Activated T-helper 17 cell treated with anti-CD3 and anti-CD28 coated beads, Interleukin-2, amount 50 U/mL, for 72 hours (primary cell): ENCODE data around the gene CD84. TPM values are rescaled to one million over a fixed set of nuclear protein-coding genes. Genes with fewer than 3 reads are reported as not detected.
A peak's percentile ranks its signal among the peaks of the same experiment; 100 is the strongest.

Experiments used
- ATAC-seq: fragments of 150-1000 bp; cut with Tn5 transposase; replicated peaks from 2 replicates; pipeline ENCODE4 v1.10.0; 2021; ENCODE audit warnings: mild to moderate bottlenecking, moderate library complexity
- H3K27ac Mint-ChIP-seq: one replicate; pipeline ENCODE4 v1.8.0; 2022; ENCODE audit warnings: mixed read lengths
- H3K27me3 Mint-ChIP-seq: one replicate; pipeline ENCODE4 v1.8.0; 2022; ENCODE audit warnings: mixed read lengths
- H3K36me3 Mint-ChIP-seq: one replicate; pipeline ENCODE4 v1.8.0; 2022; ENCODE audit warnings: low read depth, mild to moderate bottlenecking, mixed read lengths
- H3K4me1 Mint-ChIP-seq: one replicate; pipeline ENCODE4 v1.8.0; 2022; ENCODE audit warnings: mixed read lengths
- H3K4me3 Mint-ChIP-seq: one replicate; pipeline ENCODE4 v1.8.0; 2022; ENCODE audit warnings: mild to moderate bottlenecking, mixed read lengths
- H3K9me3 Mint-ChIP-seq: one replicate; pipeline ENCODE4 v1.8.0; 2022; ENCODE audit warnings: mixed read lengths
- total RNA-seq, 2 donors: library from RNA; stranded (reverse); gene quantifications; one replicate each; pipeline ENCODE4 v1.2.3, GENCODE V29; 2022

The CD84 gene
- total RNA-seq, 2 donors from 2014 or later = 15.7 to 37.3 TPM

DNA sequence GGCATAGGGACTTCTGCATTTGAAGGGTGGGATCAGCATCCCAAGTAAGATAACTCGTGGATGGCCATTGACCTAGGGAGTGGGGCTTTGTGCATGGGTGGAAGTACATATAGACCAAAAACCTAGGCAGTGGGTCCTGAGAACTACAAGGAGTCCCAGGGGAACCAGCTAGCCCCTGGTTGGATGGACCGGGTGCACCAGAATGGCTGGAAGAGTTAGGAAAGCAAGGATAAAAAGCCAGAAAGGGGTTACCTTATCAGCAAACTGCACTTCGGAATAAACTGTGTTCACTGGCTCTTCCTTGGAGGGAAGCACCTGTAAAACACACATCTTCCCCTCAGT lies 29.7 kb downstream of the CD84 start:
- Mint-ChIP-seq H3K4me1 (peaks cover 16% of the 10 kb centered on the region), H3K27ac (no peak overlapping the region), H3K27me3 (no peaks in the 10 kb centered on the region), H3K36me3 (peaks cover 76% of the 10 kb centered on the region), H3K4me3 (no peak overlapping the region), H3K9me3 (no peaks in the 10 kb centered on the region)
- no peak for ATAC-seq

DNA sequence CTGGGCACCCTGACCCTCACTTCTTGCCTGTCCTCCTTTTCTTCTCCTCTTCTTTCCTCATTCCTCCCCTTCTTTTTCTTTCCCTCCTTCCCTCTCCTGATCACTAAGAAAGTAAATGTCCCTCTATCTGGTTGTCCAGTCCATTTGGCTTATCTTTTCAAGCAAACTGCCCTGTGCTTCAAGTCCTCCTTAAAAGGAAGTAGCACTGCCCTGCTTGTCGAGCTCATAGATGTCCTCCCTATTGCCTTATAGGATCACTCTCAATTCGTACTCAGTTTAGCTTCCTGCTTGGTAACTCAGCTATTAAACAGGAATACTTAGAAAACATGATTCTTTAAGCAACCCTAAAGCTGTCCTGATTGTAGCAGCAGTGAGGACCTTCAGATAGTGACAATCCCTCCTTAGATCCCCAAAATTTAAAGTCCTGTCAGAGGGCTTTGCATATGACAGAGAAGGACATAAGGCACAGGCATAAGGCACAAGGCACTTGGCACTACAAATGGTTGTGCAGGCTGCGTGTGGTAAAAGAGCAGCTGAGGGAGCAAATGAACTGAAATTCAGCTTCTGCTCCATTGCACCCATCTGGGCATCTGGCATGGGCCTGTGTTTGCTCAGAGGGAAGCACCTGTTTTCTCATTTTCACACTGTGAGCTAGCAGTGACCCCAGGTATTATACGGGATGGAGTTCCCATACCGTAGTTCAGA lies 30.2 kb downstream of the CD84 start:
- no peak for ATAC-seq
- Mint-ChIP-seq H3K27me3 (no peaks in the 10 kb centered on the region), H3K9me3 (no peaks in the 10 kb centered on the region), H3K27ac (peak overlapping the region; percentile 39), H3K36me3 (peaks cover 72% of the 10 kb centered on the region), H3K4me3 (no peak overlapping the region), H3K4me1 (peaks cover 17% of the 10 kb centered on the region)

DNA sequence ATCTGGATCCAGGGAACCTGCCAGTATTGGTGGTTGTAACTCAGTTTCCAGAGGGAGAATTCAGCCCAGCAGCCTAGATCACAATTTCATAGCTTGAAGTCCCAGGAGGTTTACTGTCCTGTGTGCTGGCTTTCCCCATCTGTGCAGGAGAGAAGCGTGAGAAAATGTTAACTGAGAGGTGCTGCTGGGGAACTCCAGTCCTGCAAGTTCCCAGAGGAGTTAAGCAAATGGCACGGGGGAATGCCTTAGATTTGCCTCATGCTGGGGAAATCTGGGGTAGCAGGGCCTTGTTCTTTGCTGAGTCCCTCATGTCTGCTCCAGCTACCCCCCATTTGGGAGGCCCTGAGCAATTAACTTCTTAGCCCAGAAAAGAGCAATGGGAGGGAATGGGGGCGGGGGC lies 31.1 kb downstream of the CD84 start:
- Mint-ChIP-seq H3K27me3 (no peaks in the 10 kb centered on the region), H3K9me3 (no peaks in the 10 kb centered on the region), H3K27ac (no peak overlapping the region), H3K4me1 (peaks cover 17% of the 10 kb centered on the region), H3K4me3 (no peak overlapping the region), H3K36me3 (peaks cover 63% of the 10 kb centered on the region)
- ATAC-seq = no peak

DNA sequence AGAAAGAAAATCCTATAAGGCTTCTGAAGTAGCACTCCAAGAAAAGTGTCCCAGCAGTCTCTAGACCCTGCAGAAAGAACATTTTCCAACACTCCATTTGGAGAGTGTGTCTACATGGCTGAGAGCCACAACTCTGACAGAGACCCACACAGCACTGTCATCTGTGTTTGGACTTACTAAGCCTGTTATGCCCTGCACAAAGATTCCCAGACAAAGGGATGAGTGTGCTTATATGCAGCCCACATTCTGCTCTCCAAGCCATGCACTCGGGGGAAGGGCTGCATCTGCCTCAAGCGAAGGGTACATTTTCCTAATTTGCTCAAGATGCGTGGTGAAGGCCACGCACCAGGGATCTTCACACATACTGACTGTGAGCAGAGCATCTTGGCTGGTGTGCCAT lies 31.9 kb downstream of the CD84 start:
- peaks cover 55% of the 10 kb centered on the region for H3K36me3 Mint-ChIP-seq
- peak overlapping the region; percentile 21 for H3K27ac Mint-ChIP-seq
- no peaks in the 10 kb centered on the region for H3K27me3 Mint-ChIP-seq
- H3K4me1 Mint-ChIP-seq = peaks cover 15% of the 10 kb centered on the region
- no peaks in the 10 kb centered on the region for H3K9me3 Mint-ChIP-seq
- no peak for ATAC-seq
- no peak overlapping the region for H3K4me3 Mint-ChIP-seq

DNA sequence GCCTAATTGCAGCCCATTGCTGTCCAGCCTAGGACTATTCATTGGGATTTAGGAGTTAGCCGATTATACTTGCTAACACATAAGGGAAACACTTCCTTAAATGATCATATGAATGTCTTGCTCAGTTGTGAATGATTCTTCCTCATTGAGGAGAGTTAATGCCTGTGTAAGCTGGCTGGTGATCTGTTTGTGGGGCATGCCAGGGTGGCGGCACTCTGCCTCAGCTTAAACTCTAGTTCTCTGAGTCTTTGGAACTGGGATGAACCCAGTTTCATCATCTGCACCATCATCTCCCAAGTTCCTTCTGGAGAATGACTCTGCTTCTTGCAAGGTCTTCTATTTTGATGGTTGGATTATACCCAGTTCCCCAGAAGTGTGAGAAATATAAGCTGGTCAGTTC lies 32.4 kb downstream of the CD84 start:
- no peak for ATAC-seq
- peaks cover 50% of the 10 kb centered on the region for H3K36me3 Mint-ChIP-seq

DNA sequence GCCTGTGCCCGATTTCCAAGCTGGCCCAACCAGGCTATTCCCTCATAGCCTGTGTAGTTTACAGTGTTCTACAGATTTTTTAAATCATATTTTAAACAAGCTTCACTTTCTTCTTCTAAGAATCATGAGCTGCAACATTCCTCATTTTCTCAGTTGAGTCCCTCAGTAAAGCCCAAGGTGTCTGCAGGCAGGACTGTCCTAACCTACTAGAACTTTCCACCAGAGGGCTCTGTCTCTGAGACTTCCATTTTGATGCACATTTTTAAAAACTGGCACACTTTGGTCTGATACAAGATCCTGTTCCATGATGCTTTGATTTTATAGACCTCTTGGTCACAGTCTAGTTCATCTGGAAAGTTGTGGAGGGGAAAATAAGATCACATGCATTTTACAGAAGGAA lies 34.6 kb downstream of the CD84 start:
- H3K4me3 Mint-ChIP-seq = peak overlapping the region; percentile 27
- H3K4me1 Mint-ChIP-seq = peaks cover 29% of the 10 kb centered on the region
- no peaks in the 10 kb centered on the region for H3K9me3 Mint-ChIP-seq
- peaks cover 37% of the 10 kb centered on the region for H3K36me3 Mint-ChIP-seq
- peak overlapping the region; percentile 69 for H3K27ac Mint-ChIP-seq
- ATAC-seq = peak; percentile 49
- no peaks in the 10 kb centered on the region for H3K27me3 Mint-ChIP-seq

More for the DNA sequence above, 32.4 kb downstream of the CD84 start:
- peak overlapping the region; percentile 21 for H3K27ac Mint-ChIP-seq
- peaks cover 18% of the 10 kb centered on the region for H3K4me1 Mint-ChIP-seq
- no peaks in the 10 kb centered on the region for H3K9me3 Mint-ChIP-seq
- no peak overlapping the region for H3K4me3 Mint-ChIP-seq
- H3K27me3 Mint-ChIP-seq = no peaks in the 10 kb centered on the region

DNA sequence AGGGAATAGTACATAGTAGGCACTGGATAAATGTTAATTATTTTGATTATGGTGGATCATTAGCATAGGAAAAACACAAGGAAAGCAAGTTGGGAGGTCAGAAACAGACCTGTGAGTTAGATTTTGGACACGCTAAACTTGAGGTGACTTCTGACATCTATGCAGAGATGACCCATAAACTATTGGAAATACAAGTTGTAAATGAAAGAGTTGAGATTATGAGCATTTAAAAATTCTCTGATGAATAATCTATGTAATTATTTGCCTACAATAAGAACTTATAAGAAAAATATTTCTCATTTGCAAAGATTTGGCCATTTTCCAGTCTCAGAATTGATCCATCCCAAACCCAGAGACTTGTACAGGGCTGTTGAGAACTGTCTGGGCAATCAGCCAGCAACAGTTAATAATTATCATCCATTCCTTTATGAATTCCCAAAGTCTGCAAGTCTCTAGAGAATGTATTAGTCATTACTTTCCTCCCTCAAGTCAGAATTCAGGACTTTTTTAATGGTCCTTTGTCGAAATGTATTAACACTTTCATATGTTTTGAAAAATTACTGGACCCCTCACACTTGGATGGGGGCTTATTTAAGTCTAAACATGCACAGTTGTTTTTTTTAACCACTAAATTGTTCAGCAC lies 36.9 kb downstream of the CD84 start:
- no peak for ATAC-seq
- Mint-ChIP-seq H3K36me3 (peaks cover 15% of the 10 kb centered on the region), H3K27me3 (no peaks in the 10 kb centered on the region), H3K9me3 (no peaks in the 10 kb centered on the region), H3K4me1 (peaks cover 36% of the 10 kb centered on the region), H3K4me3 (peak overlapping the region; percentile 77), H3K27ac (peak overlapping the region; percentile 93)

DNA sequence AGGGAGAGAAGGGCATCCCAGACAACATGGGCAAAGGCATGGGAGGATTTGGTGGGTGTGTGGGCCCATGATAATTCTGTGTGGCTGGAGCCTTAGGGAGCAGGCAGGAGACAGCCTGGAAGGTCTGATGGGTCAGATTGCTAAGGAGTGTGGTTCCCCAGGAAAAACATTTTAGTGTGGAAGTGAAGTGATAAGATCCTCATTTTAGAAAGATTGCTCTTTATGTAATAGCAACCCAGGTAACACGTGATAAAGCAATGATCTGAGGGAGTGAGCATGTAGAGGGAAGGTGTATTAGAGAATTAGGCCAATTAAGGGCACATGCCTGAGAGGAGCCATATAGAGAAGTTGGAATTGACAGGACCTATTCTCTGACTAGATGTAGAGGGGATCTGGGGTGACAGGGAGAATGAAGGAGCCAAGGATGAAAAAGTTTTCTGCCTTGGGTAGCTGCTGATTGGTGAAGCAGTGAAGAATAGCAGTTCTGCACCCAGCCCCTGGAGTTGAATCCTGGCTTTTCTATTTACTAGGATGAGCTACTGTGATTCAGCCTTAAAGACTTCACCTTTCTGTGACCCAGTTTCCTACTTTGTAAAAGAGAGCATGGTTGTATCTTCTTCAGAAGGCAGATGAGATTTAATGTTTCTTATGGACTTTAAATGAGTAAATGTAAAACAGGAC lies 37.5 kb downstream of the CD84 start:
- H3K27me3 Mint-ChIP-seq = no peaks in the 10 kb centered on the region

DNA sequence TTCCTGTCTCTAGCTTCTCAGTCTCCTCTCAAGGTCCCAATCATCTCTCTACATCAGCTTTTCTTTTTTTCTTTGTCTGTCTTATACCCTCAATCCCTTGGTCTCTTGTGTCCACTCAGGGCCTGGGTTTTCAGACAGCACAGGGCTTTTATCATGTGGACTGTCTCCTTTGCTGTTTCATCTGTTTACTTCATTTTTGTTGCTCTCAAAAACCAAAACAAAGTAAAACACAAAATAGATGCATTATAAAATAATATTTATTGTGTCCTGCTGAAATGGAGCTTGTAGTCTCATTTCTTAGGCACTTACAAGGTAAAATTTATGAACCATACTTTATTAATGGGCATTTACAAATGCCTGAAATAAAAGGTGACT lies 38.5 kb downstream of the CD84 start:
- Mint-ChIP-seq H3K27ac (peak overlapping the region; percentile 93), H3K27me3 (no peaks in the 10 kb centered on the region), H3K4me1 (peaks cover 36% of the 10 kb centered on the region), H3K36me3 (no peaks in the 10 kb centered on the region), H3K9me3 (peaks cover 4% of the 10 kb centered on the region), H3K4me3 (peak overlapping the region; percentile 77)
- no peak for ATAC-seq

More for the DNA sequence above, 37.5 kb downstream of the CD84 start:
- peaks cover 8% of the 10 kb centered on the region for H3K36me3 Mint-ChIP-seq
- peaks cover 36% of the 10 kb centered on the region for H3K4me1 Mint-ChIP-seq
- peak overlapping the region; percentile 93 for H3K27ac Mint-ChIP-seq
- no peaks in the 10 kb centered on the region for H3K9me3 Mint-ChIP-seq
- peak overlapping the region; percentile 77 for H3K4me3 Mint-ChIP-seq
- ATAC-seq = no peak

DNA sequence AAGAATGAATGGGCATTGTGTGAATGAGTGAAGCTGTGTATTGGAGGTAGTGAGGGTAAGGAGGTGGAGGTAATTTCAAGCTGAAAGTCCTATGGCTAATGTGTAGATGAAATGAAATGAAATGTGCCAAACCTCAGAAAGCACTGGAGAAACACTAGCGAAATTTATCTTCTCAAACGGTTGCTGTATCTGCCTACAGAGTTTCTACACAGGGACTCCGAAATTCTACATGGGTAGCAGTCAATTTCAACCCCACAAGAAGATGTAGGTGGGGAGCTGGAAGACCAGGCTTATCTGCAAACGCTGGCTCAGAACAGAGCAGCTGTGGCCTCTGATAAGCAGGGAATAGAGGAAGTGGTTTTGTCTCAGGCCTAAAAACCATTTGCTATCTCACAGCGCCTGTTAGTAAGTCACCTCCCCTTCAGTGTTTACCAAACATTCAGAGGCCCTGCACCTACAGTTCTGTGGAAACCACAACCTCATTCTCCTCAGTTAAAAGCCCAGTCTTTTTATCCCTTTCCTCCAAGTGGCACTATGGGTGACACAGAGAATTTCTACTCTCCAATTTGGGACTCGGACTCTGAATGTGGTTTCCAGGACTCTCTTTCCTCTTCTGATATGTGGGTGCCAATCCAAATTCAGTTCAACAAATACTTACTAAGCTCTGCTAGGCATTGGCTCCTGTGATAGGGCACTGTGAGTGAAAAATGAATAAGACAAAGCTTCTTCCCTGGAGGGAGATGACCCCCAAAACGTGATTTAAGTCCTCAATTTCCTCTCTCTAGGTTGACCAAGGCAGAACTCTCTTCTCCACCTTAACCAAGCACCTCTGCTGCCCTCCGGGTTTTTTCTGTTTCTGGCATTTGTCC lies 39.1 kb downstream of the CD84 start:
- Mint-ChIP-seq H3K9me3 (peaks cover 4% of the 10 kb centered on the region), H3K36me3 (no peaks in the 10 kb centered on the region), H3K27ac (peak overlapping the region; percentile 93), H3K4me3 (peak overlapping the region; percentile 77), H3K4me1 (peaks cover 36% of the 10 kb centered on the region), H3K27me3 (no peaks in the 10 kb centered on the region)
- peak; percentile 92 for ATAC-seq

DNA sequence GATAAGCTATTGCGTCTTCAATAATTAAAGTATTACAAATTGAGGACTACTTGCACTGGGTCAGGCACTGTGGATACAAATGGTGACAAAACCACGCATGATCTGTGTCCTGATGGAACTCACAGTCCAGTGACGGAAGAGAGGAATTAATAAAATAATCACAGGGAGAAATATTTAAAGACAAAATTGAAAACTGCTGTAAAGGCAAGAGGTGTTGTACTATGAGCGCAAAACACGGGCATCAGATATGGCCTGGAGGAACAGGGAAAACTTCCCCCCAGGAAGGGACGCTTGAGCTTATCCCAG lies 39.7 kb downstream of the CD84 start:
- H3K9me3 Mint-ChIP-seq = peaks cover 6% of the 10 kb centered on the region
- H3K4me1 Mint-ChIP-seq = peaks cover 31% of the 10 kb centered on the region
- ATAC-seq = no peak
- H3K4me3 Mint-ChIP-seq = peak overlapping the region; percentile 77
- H3K27ac Mint-ChIP-seq = peak overlapping the region; percentile 93
- H3K27me3 Mint-ChIP-seq = no peaks in the 10 kb centered on the region
- no peaks in the 10 kb centered on the region for H3K36me3 Mint-ChIP-seq

DNA sequence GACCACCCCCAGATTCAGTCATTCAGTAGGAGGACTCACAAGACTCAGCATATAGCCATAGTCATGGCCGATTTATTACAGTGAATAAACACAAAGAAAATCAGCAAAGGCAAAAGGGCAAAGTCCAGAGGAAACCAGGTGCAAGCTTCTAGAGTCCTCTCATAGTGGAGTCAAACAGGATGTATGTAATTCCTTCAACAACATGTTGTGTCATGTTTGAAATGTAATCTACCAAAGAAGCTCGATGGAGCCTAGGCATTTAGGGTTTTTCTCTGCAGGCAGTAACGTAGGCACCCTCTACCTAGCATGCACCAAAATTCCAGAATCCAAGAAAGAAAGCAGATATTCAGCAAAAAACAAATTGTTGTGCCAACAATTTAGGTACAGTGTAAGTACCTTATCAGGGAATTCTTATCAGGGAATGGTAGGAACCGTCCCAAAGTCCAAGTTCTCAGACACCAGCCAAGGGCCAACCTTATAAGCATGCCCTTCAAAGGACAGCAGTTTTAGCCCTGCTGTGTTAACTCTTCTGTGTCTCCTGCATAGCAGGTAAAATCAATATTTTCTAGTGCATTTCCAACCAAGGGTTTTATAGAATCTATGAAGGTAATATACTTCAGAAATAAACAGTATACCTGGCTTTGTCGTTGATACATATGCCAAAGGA lies 40.2 kb downstream of the CD84 start:
- ATAC-seq = no peak
- peak overlapping the region; percentile 93 for H3K27ac Mint-ChIP-seq
- H3K4me1 Mint-ChIP-seq = peaks cover 30% of the 10 kb centered on the region
- no peaks in the 10 kb centered on the region for H3K36me3 Mint-ChIP-seq
- H3K9me3 Mint-ChIP-seq = peaks cover 6% of the 10 kb centered on the region
- H3K27me3 Mint-ChIP-seq = no peaks in the 10 kb centered on the region
- peak overlapping the region; percentile 77 for H3K4me3 Mint-ChIP-seq

DNA sequence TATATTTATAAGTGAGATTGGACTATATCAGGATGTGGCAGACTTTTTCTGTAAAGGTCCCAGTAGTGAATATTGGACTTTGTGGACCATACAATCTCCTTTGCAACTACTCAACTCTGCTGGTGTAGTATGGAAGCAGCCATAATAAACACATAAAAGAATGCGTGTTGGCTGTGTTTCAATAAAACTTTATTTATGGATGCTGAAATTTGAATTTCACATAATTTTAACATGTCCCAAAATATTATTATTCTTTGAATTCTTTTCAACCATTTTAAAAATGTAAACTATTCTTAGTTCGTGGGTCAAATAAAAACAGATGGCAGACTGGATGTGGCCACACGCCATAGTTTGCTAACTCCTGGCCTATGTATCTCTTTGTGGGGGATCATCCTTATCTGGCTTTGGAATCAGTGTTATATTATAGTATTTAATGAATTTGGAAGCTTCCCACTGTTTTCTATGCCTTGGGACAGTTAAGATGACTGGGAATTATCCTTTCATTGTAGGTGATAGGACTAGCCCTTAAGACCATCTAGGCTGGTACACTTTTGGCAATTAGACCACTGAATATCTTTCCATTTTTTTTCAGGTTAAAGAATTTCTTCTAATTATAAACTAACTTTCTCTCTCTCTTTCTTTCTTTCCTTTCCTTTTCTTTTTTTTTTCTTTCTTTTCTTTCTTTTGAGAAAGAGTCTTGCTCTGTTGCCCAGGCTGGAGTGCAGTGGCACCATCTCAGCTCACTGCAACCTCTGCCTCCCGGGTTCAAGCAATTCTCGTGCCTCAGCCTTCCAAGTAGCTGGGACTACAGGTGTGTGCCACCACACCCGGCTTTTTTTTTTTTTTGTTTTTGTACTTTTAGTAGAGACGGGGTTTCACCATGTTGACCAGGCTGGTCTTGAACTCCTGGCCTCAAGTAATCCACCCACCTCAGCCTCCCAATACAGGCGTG lies 41.3 kb downstream of the CD84 start:
- ATAC-seq = no peak
- Mint-ChIP-seq H3K4me1 (peaks cover 30% of the 10 kb centered on the region), H3K27ac (no peak overlapping the region), H3K4me3 (no peak overlapping the region), H3K36me3 (no peaks in the 10 kb centered on the region), H3K27me3 (no peaks in the 10 kb centered on the region), H3K9me3 (peaks cover 6% of the 10 kb centered on the region)
